ENCODE data around the gene SCNN1A.

The SCNN1A gene

GRCh38 chr12:6375269-6376078, at the start of gene SCNN1A:
TSS of gene SCNN1A (minus strand) at chr12:6375563. CDS start at chr12:6374783, 780 bp downstream.
- ATAC-seq (replicated peaks) = no peak
- H3K9me3 Mint-ChIP-seq = no peaks in the 10 kb centered on the region
- no peak within 1 kb of the TSS for H3K4me3 Mint-ChIP-seq
- H3K4me1 Mint-ChIP-seq = peaks cover 0 to 4% of the 10 kb centered on the region in 2 donors
- no peaks in the 10 kb centered on the region for H3K36me3 Mint-ChIP-seq
- H3K27me3 Mint-ChIP-seq = peaks cover 67 to 81% of the 10 kb centered on the region in 2 donors
- no peak for DNase-seq
- H3K27ac Mint-ChIP-seq = peak within 1 kb of the TSS; percentile 20

DNA sequence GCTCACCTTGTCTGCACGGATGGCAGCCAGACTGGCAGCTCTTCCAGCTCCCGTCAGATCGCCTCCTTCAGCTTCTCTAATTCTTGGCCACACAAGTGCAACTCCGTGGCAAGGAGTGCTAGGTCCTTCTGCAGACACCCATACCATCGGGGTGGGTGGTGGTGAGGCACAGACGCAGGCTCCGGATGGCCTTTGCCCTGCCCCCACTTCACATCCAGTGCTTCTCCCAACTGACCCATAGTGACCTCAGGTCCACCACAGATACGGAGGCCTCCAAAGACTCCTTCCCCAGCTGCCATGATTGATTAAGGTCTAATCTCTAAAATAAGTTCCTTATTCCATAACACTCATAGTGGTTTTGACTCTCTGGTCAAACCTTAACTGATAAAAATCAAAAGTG, 49.5 kb upstream of the SCNN1A start:
- peak overlapping the region; percentile 81 for H3K27ac Mint-ChIP-seq
- H3K4me1 Mint-ChIP-seq = peaks cover 33 to 49% of the 10 kb centered on the region in 2 donors
- no peak overlapping the region for H3K4me3 Mint-ChIP-seq
- peaks cover 0 to 3% of the 10 kb centered on the region in 2 donors for H3K27me3 Mint-ChIP-seq
- no peaks in the 10 kb centered on the region for H3K9me3 Mint-ChIP-seq
- ATAC-seq (replicated peaks) (no peak), DNase-seq (no peak)
- H3K36me3 Mint-ChIP-seq = no peaks in the 10 kb centered on the region

- no peak overlapping the region for H3K4me3 Mint-ChIP-seq
- no peaks in the 10 kb centered on the region for H3K9me3 Mint-ChIP-seq
- peak overlapping the region; percentile 79 for H3K27ac Mint-ChIP-seq
- no peaks in the 10 kb centered on the region for H3K36me3 Mint-ChIP-seq
- DNase-seq (no peak), ATAC-seq (replicated peaks) (no peak)
- peaks cover 33 to 46% of the 10 kb centered on the region in 2 donors for H3K4me1 Mint-ChIP-seq
- H3K27me3 Mint-ChIP-seq = peaks cover 0 to 3% of the 10 kb centered on the region in 2 donors
Observed at GRCh38 chr12:6424008-6424347, 48.6 kb upstream of the SCNN1A start.

DNA sequence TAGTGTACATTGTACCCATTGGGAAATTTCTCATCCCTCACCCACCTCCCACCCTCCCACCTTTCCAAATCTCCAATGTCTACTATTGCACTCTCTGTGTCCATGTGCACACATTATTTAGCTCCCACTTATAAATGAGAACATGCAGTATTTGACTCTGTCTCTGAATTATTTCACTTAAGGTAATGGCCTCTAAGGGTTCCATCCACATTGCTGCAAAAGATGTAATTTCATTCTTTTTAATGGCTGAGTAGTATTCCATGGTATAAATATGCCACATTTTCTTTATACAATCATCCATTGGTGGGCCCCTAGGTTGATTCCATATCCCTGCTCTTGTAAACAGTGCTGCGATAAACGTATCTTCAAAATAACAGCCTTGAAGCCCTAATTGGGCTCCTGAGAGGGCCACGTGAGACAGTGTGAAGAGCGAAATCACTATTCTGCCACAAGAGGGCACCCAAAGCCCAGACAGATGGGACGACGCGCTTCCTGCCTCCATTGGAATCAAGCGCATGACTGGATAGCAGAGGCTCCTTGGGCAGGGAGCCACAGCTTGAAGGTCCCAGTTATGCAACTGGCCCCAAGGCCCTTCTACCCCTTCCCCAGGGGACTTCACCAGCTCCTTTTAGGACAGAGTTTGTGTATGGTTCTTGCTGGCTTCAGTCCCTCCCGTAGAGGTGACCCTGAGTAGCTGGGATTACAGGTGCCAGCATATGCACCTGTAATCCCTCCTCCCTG, 48.1 kb upstream of the SCNN1A start:
- no peaks in the 10 kb centered on the region for H3K36me3 Mint-ChIP-seq
- ATAC-seq (replicated peaks) = peak; percentile 37 to 44
- peak; percentile 62 for DNase-seq
- peak overlapping the region in 1 of 2 donors; percentile 3 for H3K4me3 Mint-ChIP-seq
- peaks cover 0 to 3% of the 10 kb centered on the region in 2 donors for H3K27me3 Mint-ChIP-seq
- H3K4me1 Mint-ChIP-seq = peaks cover 33 to 44% of the 10 kb centered on the region in 2 donors
- H3K27ac Mint-ChIP-seq = peak overlapping the region; percentile 79
- H3K9me3 Mint-ChIP-seq = no peaks in the 10 kb centered on the region

DNA sequence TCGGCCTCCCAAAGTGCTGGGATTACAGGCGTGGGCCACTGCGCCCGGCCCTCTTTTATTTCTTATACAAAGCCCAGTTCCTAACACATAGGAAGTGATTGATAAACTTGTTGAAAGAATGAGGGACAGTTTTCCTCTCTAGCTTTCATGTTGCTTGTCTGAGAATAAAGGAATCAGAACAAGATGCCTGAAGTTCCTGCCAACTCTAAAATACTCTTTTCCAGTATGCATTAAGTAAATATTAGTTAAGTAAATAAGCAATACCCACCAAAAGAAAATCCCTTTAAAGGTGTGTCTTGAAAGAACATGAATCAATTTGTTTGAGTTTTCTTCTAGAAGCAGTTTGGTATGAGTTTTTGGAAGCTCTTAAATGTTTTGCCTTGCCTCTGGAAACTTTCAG, 45.0 kb upstream of the SCNN1A start:
- no peaks in the 10 kb centered on the region for H3K36me3 Mint-ChIP-seq
- H3K27me3 Mint-ChIP-seq = peaks cover 0 to 14% of the 10 kb centered on the region in 2 donors
- H3K4me3 Mint-ChIP-seq = no peak overlapping the region
- ATAC-seq (replicated peaks) (no peak), DNase-seq (no peak)
- H3K4me1 Mint-ChIP-seq = peaks cover 20 to 31% of the 10 kb centered on the region in 2 donors
- H3K27ac Mint-ChIP-seq = no peak overlapping the region
- H3K9me3 Mint-ChIP-seq = no peaks in the 10 kb centered on the region

GRCh38 chr12:6418796-6419195, 43.4 kb upstream of the SCNN1A start:
- Mint-ChIP-seq H3K4me3 (no peak overlapping the region), H3K36me3 (no peaks in the 10 kb centered on the region)

DNA sequence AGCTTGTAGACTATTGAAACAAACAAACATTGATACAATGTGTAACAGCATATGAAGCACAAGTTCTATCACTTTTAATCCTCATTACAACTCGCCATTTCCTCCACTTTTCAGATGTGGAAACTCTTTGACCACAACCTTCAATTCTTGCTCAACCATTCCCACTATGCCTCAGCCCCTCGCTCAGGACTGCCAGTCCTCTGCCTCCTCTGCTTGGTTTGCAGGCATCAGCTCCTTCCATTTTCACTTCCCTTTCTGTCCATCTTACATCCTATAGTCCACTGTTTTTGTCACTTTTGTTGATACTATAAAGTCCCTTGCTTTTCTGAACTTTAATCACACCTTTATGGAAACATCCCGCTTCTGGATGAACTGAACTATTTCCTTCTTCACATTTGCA, 41.2 kb upstream of the SCNN1A start:
- no peak overlapping the region for H3K4me3 Mint-ChIP-seq
- peaks cover 9 to 22% of the 10 kb centered on the region in 2 donors for H3K27me3 Mint-ChIP-seq
- peak; percentile 77 to 96 for ATAC-seq (replicated peaks)
- no peaks in the 10 kb centered on the region for H3K36me3 Mint-ChIP-seq
- no peak overlapping the region for H3K27ac Mint-ChIP-seq
- peak; percentile 27 for DNase-seq
- H3K9me3 Mint-ChIP-seq = no peaks in the 10 kb centered on the region
- peaks cover 10% of the 10 kb centered on the region in 2 donors for H3K4me1 Mint-ChIP-seq

More at GRCh38 chr12:6418796-6419195, 43.4 kb upstream of the SCNN1A start:
- ATAC-seq (replicated peaks) (no peak), DNase-seq (no peak)
- no peaks in the 10 kb centered on the region for H3K9me3 Mint-ChIP-seq
- H3K27me3 Mint-ChIP-seq = peaks cover 8 to 16% of the 10 kb centered on the region in 2 donors
- peaks cover 15 to 17% of the 10 kb centered on the region in 2 donors for H3K4me1 Mint-ChIP-seq
- no peak overlapping the region for H3K27ac Mint-ChIP-seq

DNA sequence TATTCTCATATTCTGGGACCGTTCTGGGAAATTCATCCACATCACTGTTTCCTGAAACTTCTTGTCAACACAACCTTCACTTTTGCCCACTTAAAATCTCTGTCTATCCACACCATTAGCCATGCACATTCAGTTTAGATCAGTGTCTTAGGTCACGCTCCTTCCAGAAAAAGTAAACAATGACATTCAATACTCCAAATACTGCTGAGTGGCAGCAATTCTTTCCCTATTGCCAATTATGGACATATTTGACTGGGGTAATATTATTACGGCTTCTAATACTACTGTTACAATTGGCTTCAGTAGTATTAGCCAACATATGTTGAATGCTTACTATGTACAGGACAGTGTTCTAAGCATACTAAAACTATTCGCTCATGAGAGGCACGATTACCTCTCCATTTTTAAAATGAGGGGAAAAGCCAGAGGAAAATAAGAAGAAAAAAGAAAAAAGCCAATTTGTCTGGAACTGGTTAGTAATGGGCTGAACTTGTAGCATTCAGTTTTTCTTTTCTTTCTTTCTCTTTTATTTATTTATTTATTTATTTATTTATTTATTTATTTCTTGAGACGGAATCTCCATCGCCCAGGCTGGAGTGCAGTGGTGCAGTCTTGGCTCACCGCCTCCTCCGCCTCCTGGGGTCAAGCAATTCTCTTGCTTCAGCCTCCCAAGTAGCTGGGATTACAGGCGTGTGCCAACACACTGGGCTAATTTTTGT, 32.0 kb upstream of the SCNN1A start:
- no peaks in the 10 kb centered on the region for H3K36me3 Mint-ChIP-seq
- ATAC-seq (replicated peaks) = no peak
- H3K9me3 Mint-ChIP-seq = peaks cover 0 to 3% of the 10 kb centered on the region in 2 donors
- H3K27me3 Mint-ChIP-seq = peaks cover 9 to 18% of the 10 kb centered on the region in 2 donors
- no peaks in the 10 kb centered on the region for H3K4me1 Mint-ChIP-seq
- H3K4me3 Mint-ChIP-seq = no peak overlapping the region
- no peak for DNase-seq
- no peak overlapping the region for H3K27ac Mint-ChIP-seq

GRCh38 chr12:6405963-6406362, 30.6 kb upstream of the SCNN1A start:
- Mint-ChIP-seq H3K36me3 (no peaks in the 10 kb centered on the region), H3K9me3 (peaks cover 0 to 3% of the 10 kb centered on the region in 2 donors), H3K27ac (no peak overlapping the region), H3K27me3 (peaks cover 14 to 18% of the 10 kb centered on the region in 2 donors), H3K4me1 (no peaks in the 10 kb centered on the region), H3K4me3 (no peak overlapping the region)
- no peak for DNase-seq
- ATAC-seq (replicated peaks) = no peak

GRCh38 chr12:6404390-6404789, 29.0 kb upstream of the SCNN1A start:
- ATAC-seq (replicated peaks) (no peak), DNase-seq (no peak)
- Mint-ChIP-seq H3K9me3 (peaks cover 0 to 3% of the 10 kb centered on the region in 2 donors), H3K27ac (no peak overlapping the region), H3K27me3 (peaks cover 14 to 17% of the 10 kb centered on the region in 2 donors), H3K36me3 (no peaks in the 10 kb centered on the region), H3K4me1 (no peaks in the 10 kb centered on the region), H3K4me3 (no peak overlapping the region)

DNA sequence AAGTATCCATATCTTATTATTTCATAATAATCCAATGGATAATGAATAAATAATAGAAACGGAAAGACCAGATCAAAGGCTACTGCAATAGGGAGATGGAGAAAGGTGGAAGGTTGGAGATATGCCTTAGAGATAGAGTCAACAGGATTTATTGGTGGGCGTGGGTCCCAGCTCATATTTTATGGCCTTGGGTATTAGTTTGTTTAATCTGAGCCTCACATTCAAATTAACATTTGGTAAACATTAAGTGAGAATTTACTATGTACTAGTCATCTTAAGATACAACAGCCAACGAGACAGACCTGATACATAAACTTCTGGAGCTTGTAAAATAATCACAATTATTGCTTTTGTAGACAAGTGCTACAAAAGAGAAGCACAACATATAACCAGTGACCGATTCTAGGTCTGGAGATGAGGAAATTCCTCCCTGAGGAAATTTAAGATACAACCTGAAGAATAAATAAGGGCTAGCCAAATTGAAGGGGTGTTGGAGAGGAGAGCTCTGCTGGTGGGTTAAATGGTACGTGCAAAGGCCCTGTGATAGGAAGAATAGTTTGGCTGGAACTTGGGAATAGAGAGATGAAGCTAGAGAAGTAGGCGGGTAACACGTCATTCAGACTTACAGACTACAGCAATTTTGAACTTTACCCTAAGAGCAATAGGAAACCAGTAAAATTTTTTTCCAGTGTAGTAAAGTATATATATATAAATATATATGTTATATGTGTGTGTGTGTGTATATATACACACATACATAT, 24.7 kb upstream of the SCNN1A start:
- H3K4me1 Mint-ChIP-seq = no peaks in the 10 kb centered on the region
- peaks cover 6 to 12% of the 10 kb centered on the region in 2 donors for H3K27me3 Mint-ChIP-seq
- no peak overlapping the region for H3K27ac Mint-ChIP-seq
- H3K9me3 Mint-ChIP-seq = no peaks in the 10 kb centered on the region
- ATAC-seq (replicated peaks) = no peak
- H3K36me3 Mint-ChIP-seq = no peaks in the 10 kb centered on the region
- no peak for DNase-seq
- H3K4me3 Mint-ChIP-seq = no peak overlapping the region

DNA sequence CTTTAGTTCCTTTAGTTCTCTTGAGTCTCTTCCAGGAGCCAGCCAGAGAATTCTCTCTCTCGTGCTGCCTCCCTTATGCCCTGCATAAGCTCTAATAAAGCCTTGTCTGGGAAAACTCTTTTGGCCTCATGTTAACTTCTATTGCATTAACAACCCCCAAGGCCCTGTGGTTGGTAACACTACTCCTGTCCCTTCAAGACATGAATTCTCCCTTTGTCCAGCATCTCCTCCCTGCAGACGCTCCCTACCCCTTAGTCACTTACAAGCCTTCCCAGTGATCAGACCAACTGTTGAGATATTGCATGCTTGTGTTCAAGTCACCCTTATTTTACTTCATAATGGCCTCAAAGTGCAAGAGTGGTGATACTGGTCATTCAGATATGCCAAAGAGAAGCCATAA, 20.7 kb upstream of the SCNN1A start:
- Mint-ChIP-seq H3K4me3 (no peak overlapping the region), H3K4me1 (no peaks in the 10 kb centered on the region), H3K27ac (no peak overlapping the region), H3K36me3 (no peaks in the 10 kb centered on the region), H3K27me3 (peaks cover 0 to 6% of the 10 kb centered on the region in 2 donors), H3K9me3 (no peaks in the 10 kb centered on the region)
- no peak for ATAC-seq (replicated peaks)
- no peak for DNase-seq

GRCh38 chr12:6394398-6394797, 19.0 kb upstream of the SCNN1A start:
- H3K27me3 Mint-ChIP-seq = peaks cover 6 to 11% of the 10 kb centered on the region in 2 donors
- H3K9me3 Mint-ChIP-seq = no peaks in the 10 kb centered on the region
- no peak overlapping the region for H3K4me3 Mint-ChIP-seq
- ATAC-seq (replicated peaks) (no peak), DNase-seq (no peak)
- no peaks in the 10 kb centered on the region for H3K4me1 Mint-ChIP-seq
- no peak overlapping the region for H3K27ac Mint-ChIP-seq
- H3K36me3 Mint-ChIP-seq = no peaks in the 10 kb centered on the region

DNA sequence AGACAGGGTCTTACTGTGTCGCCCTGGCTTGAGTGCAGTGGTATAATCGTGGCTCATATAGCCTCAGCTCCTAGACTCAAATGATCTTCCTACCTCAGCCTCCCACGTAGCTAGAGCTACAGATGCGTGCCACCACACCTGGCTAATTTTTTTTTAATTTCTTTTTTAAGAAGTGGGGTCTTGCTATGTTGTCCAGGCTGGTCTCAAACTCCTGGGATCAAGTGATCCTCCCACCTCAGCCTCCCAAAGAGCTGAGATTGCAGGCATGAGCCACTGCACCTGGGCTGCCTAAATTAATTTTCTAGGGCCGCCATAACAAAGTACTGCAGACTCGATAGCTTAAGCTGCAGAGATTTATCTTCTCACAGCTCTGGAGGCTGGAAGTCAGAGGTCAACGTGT, 17.7 kb upstream of the SCNN1A start:
- Mint-ChIP-seq H3K9me3 (no peaks in the 10 kb centered on the region), H3K36me3 (no peaks in the 10 kb centered on the region), H3K4me3 (no peak overlapping the region), H3K27me3 (peaks cover 15 to 18% of the 10 kb centered on the region in 2 donors), H3K4me1 (no peaks in the 10 kb centered on the region), H3K27ac (no peak overlapping the region)
- DNase-seq (no peak), ATAC-seq (replicated peaks) (no peak)
